Osteoblast (primary cell): ENCODE data around the gene MAPKAP1. TPM values are rescaled to one million over a fixed set of nuclear protein-coding genes. Genes with fewer than 3 reads are reported as not detected.

Source experiments
- DNase-seq: peaks from one replicate; pipeline ENCODE4 v3.0.0; 2011; ENCODE audit warnings: low spot score, mixed read lengths; ENCODE audit not compliant: insufficient read length; ENCODE audit errors: missing footprints
- H2AFZ ChIP-seq: 2 replicates; pipeline ENCODE4 v1.6.0; 2011; ENCODE audit warnings: mild to moderate bottlenecking, low read length
- H3K27ac ChIP-seq: 2 replicates; pipeline ENCODE4 v1.5.1; 2011; ENCODE audit warnings: mild to moderate bottlenecking, low read depth, low read length, moderate library complexity
- H3K27me3 ChIP-seq: 2 replicates; pipeline ENCODE4 v1.6.0; 2012; ENCODE audit warnings: mild to moderate bottlenecking, control low read depth, inconsistent platforms, low read length, moderate library complexity; ENCODE audit not compliant: insufficient read depth
- H3K36me3 ChIP-seq: 2 replicates; pipeline ENCODE4 v1.5.1; 2011; ENCODE audit warnings: mild to moderate bottlenecking, low read length, control low read depth, moderate library complexity; ENCODE audit not compliant: insufficient read depth
- H3K4me1 ChIP-seq: 2 replicates; pipeline ENCODE4 v1.5.1; 2011; ENCODE audit warnings: mild to moderate bottlenecking, low read length, control low read depth, moderate library complexity; ENCODE audit not compliant: insufficient read depth
- H3K4me2 ChIP-seq: 2 replicates; pipeline ENCODE4 v1.6.0; 2011; ENCODE audit warnings: mild to moderate bottlenecking, low read length; ENCODE audit not compliant: insufficient read depth
- H3K4me3 ChIP-seq: fragments of 200-600 bp; sonication (generic); 3 replicates; pipeline ENCODE4 v1.5.1; 2012; ENCODE audit warnings: mild to moderate bottlenecking, low read length, inconsistent platforms; ENCODE audit not compliant: insufficient read depth
- H3K79me2 ChIP-seq: 2 replicates; pipeline ENCODE4 v1.6.0; 2012; ENCODE audit warnings: mild to moderate bottlenecking, low read length, control low read depth, inconsistent platforms; ENCODE audit not compliant: insufficient read depth
- H3K9me3 ChIP-seq: 2 replicates; pipeline ENCODE4 v1.5.1; 2011; ENCODE audit warnings: low read depth, low read length, control low read depth
- H4K20me1 ChIP-seq: 2 replicates; pipeline ENCODE4 v1.6.0; 2012; ENCODE audit warnings: mild to moderate bottlenecking, low read length, control low read depth; ENCODE audit not compliant: insufficient read depth
- total RNA-seq: library from RNA; depleted of rRNA; stranded (reverse); fragments of >200 nt; gene quantifications from 2 replicates; pipeline ENCODE4 v1.2.3, GENCODE V29; 2012
- TF ChIP-seq, protein P1 (sequence below): IDR thresholded peaks from 2 replicates; pipeline ENCODE4 v1.5.1; 2011; ENCODE audit warnings: mild to moderate bottlenecking, low read depth, low read length, moderate library complexity; ENCODE audit errors: extremely low read depth

MAPKAP1 gene
- total RNA-seq, 1 donor = 72.4 TPM

DNA sequence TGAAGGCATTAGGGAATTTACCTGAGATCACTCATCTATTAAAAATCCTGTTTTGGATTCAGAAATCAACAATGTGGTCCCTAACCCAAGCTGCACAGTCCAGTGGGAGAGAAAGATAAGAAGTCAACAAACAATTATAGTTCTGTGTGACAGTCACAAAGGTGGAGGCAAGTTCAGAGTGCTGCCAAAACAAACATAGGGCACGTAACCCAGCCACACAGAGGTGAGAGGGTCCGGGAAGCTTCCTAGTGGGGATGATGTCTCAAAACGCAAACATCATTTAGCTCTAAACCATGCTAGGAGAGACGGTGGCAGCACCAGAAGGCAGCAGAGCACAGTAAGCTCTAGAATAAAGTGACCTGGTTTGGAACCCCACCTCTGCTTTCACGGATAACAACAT, 158.9 kb downstream of the MAPKAP1 start:
- Histone ChIP-seq H3K79me2 (peaks cover 28% of the 10 kb centered on the region), H3K36me3 (no peaks in the 10 kb centered on the region), H3K27ac (no peak overlapping the region), H3K4me1 (peaks cover 44% of the 10 kb centered on the region), H3K27me3 (no peaks in the 10 kb centered on the region), H3K4me2 (no peak overlapping the region), H3K4me3 (no peak overlapping the region), H2AFZ (no peak overlapping the region), H4K20me1 (peaks cover 5% of the 10 kb centered on the region), H3K9me3 (no peaks in the 10 kb centered on the region)
- no peak for DNase-seq
- TF ChIP-seq, protein P1, sequence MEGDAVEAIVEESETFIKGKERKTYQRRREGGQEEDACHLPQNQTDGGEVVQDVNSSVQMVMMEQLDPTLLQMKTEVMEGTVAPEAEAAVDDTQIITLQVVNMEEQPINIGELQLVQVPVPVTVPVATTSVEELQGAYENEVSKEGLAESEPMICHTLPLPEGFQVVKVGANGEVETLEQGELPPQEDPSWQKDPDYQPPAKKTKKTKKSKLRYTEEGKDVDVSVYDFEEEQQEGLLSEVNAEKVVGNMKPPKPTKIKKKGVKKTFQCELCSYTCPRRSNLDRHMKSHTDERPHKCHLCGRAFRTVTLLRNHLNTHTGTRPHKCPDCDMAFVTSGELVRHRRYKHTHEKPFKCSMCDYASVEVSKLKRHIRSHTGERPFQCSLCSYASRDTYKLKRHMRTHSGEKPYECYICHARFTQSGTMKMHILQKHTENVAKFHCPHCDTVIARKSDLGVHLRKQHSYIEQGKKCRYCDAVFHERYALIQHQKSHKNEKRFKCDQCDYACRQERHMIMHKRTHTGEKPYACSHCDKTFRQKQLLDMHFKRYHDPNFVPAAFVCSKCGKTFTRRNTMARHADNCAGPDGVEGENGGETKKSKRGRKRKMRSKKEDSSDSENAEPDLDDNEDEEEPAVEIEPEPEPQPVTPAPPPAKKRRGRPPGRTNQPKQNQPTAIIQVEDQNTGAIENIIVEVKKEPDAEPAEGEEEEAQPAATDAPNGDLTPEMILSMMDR = no peak

DNA sequence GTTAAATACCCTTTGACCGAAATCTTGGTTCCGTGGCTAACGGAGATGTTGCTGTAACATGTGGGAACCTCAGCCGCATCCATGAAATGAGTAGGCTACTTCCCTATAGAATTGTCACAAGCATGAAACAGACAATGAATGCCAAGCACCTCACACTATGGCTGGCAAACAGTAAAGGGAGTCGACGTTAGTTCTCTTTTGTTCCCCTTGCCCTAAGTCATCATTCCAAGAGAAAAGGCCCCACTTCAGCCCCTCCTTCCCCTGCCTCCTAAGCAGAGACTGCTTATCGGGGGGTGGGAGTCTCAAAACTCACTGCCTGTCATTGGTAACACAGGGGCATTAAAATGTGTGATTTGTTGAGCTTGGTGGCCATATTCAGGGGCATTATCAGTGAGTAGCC, 159.6 kb downstream of the MAPKAP1 start:
- no peaks in the 10 kb centered on the region for H3K9me3 ChIP-seq
- no peak overlapping the region for H2AFZ ChIP-seq
- H3K36me3 ChIP-seq = peaks cover 5% of the 10 kb centered on the region
- H3K79me2 ChIP-seq = peaks cover 28% of the 10 kb centered on the region
- TF ChIP-seq, protein P1 = no peak
- no peak overlapping the region for H3K4me2 ChIP-seq
- H3K27me3 ChIP-seq = no peaks in the 10 kb centered on the region
- no peak for DNase-seq
- H3K4me1 ChIP-seq = peaks cover 44% of the 10 kb centered on the region
- no peak overlapping the region for H3K4me3 ChIP-seq
- H3K27ac ChIP-seq = no peak overlapping the region
- peaks cover 5% of the 10 kb centered on the region for H4K20me1 ChIP-seq

DNA sequence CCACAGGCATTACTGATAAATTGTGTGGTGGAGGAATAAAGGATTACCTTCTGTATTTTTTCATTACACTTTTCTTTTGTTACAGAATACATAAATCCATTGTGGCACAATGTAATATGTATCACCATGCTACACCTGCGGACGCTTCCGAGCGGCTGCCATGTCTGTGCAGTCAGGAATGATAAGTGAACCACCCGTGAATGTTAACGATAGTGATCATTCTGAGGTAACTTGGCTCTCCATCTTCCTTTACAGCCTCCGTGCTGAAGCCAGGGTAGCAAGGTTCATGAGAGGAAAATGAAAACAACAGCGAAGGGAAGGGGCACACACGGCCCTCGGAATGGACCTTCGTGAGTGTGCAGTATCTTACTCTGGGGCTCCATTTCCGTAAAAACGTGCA, 161.2 kb downstream of the MAPKAP1 start:
- TF ChIP-seq, protein P1 = no peak
- Histone ChIP-seq H3K36me3 (peaks cover 12% of the 10 kb centered on the region), H2AFZ (no peak overlapping the region), H3K4me3 (no peak overlapping the region), H3K4me1 (peaks cover 34% of the 10 kb centered on the region), H3K79me2 (peaks cover 22% of the 10 kb centered on the region), H3K4me2 (no peak overlapping the region), H3K27ac (no peak overlapping the region), H4K20me1 (peaks cover 5% of the 10 kb centered on the region), H3K9me3 (no peaks in the 10 kb centered on the region), H3K27me3 (no peaks in the 10 kb centered on the region)
- DNase-seq = no peak

DNA sequence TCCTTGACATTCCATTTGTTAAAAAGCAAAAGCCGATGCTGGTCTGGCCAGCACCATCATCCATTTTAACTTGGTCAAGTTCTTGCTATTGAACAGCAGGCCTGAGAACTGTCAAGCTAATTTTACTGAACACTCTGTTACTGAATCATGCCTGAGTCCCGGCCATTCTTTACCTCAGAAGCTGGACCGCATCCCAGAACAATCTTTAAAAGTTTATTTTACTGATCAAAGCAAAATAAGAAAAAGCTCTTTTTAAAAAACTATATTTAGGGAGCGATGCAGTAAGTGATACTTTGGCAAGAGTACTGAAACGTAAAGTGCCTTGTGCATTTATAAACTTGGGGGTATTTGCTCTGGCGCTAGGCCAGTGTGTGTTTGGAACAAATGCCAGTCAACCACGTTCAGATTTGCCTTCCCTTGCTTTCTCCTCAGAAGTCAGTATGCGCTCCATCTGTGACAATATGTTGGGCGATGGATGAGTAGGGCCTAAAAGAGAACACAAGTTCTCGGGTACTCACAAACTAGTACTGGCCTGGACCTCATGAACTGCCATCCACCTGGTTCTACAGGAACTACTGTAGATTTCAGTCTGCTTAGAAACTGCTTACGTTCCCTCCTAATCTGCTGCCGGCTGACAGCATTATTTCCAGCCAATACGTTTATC, 161.9 kb downstream of the MAPKAP1 start:
- H3K4me3 ChIP-seq = no peak overlapping the region
- peaks cover 22% of the 10 kb centered on the region for H3K79me2 ChIP-seq
- H3K4me2 ChIP-seq = peak overlapping the region; percentile 54
- no peak overlapping the region for H2AFZ ChIP-seq
- peak overlapping the region; percentile 20 for H3K27ac ChIP-seq
- TF ChIP-seq, protein P1 = no peak
- no peaks in the 10 kb centered on the region for H3K27me3 ChIP-seq
- H3K4me1 ChIP-seq = peaks cover 27% of the 10 kb centered on the region
- peak; percentile 85 for DNase-seq
- peaks cover 12% of the 10 kb centered on the region for H3K36me3 ChIP-seq
- H4K20me1 ChIP-seq = peaks cover 5% of the 10 kb centered on the region
- H3K9me3 ChIP-seq = no peaks in the 10 kb centered on the region
